ENCODE data around the gene SEZ6L2.

DNA sequence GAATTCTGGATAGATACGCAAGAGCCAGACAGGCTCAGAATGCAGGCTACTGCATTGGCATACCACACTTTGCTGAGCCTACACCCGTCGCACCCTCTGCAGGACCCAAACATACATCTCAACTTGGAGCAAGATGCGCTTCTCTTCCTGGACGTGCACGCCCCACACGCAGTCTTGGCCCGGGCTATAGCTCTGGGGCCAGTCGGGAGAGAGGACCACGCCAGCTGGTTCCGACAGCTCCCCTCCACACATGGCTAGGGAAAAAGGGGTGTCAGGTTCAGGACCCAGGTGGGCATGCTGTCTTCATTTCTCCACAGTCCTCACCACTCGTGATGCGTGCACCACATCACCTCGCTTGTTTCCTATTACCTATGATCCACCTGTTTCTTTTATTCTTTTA is 21.2 kb downstream of the SEZ6L2 start:
- TF ChIP-seq CTCF (conservative IDR thresholded peaks at IDR 0.05; ENCODE audit: low read depth in 2 of 2), result no peak
- no peak for TF ChIP-seq POLR2AphosphoS5 (IDR thresholded peaks at IDR 0.05; ENCODE audit: low read depth)
- TF ChIP-seq CREB1 (CRISPR knock-in tag; IDR thresholded peaks at IDR 0.05; ENCODE audit: low read depth), result no peak
- TF ChIP-seq STAT1 (IDR thresholded peaks at IDR 0.05; ENCODE audit: unreplicated experiment), result no peak
- TF ChIP-seq ETS1 (IDR thresholded peaks at IDR 0.05), result no peak
- TF ChIP-seq EZH2phosphoT487 (IDR thresholded peaks at IDR 0.05; ENCODE audit: unreplicated experiment), result no peak
- TF ChIP-seq NANOG (IDR thresholded peaks at IDR 0.05; ENCODE audit: borderline replicate concordance), result no peak
- TF ChIP-seq REST (IDR thresholded peaks at IDR 0.05; ENCODE audit: unreplicated experiment), result no peak
- TF ChIP-seq, protein P1, sequence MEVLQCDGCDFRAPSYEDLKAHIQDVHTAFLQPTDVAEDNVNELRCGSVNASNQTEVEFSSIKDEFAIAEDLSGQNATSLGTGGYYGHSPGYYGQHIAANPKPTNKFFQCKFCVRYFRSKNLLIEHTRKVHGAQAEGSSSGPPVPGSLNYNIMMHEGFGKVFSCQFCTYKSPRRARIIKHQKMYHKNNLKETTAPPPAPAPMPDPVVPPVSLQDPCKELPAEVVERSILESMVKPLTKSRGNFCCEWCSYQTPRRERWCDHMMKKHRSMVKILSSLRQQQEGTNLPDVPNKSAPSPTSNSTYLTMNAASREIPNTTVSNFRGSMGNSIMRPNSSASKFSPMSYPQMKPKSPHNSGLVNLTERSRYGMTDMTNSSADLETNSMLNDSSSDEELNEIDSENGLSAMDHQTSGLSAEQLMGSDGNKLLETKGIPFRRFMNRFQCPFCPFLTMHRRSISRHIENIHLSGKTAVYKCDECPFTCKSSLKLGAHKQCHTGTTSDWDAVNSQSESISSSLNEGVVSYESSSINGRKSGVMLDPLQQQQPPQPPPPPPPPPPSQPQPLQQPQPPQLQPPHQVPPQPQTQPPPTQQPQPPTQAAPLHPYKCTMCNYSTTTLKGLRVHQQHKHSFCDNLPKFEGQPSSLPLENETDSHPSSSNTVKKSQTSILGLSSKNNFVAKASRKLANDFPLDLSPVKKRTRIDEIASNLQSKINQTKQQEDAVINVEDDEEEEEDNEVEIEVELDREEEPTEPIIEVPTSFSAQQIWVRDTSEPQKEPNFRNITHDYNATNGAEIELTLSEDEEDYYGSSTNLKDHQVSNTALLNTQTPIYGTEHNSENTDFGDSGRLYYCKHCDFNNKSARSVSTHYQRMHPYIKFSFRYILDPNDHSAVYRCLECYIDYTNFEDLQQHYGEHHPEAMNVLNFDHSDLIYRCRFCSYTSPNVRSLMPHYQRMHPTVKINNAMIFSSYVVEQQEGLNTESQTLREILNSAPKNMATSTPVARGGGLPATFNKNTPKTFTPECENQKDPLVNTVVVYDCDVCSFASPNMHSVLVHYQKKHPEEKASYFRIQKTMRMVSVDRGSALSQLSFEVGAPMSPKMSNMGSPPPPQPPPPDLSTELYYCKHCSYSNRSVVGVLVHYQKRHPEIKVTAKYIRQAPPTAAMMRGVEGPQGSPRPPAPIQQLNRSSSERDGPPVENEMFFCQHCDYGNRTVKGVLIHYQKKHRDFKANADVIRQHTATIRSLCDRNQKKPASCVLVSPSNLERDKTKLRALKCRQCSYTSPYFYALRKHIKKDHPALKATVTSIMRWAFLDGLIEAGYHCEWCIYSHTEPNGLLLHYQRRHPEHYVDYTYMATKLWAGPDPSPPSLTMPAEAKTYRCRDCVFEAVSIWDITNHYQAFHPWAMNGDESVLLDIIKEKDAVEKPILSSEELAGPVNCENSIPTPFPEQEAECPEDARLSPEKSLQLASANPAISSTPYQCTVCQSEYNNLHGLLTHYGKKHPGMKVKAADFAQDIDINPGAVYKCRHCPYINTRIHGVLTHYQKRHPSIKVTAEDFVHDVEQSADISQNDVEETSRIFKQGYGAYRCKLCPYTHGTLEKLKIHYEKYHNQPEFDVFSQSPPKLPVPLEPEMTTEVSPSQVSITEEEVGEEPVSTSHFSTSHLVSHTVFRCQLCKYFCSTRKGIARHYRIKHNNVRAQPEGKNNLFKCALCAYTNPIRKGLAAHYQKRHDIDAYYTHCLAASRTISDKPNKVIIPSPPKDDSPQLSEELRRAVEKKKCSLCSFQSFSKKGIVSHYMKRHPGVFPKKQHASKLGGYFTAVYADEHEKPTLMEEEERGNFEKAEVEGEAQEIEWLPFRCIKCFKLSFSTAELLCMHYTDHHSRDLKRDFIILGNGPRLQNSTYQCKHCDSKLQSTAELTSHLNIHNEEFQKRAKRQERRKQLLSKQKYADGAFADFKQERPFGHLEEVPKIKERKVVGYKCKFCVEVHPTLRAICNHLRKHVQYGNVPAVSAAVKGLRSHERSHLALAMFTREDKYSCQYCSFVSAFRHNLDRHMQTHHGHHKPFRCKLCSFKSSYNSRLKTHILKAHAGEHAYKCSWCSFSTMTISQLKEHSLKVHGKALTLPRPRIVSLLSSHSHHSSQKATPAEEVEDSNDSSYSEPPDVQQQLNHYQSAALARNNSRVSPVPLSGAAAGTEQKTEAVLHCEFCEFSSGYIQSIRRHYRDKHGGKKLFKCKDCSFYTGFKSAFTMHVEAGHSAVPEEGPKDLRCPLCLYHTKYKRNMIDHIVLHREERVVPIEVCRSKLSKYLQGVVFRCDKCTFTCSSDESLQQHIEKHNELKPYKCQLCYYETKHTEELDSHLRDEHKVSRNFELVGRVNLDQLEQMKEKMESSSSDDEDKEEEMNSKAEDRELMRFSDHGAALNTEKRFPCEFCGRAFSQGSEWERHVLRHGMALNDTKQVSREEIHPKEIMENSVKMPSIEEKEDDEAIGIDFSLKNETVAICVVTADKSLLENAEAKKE (CRISPR knock-in tag; IDR thresholded peaks at IDR 0.05), result no peak
- no peak for TF ChIP-seq EZH2 (IDR thresholded peaks at IDR 0.05; ENCODE audit: low read depth, unreplicated experiment)
- TF ChIP-seq ZNF331 (CRISPR knock-in tag; IDR thresholded peaks at IDR 0.05; ENCODE audit: low read depth), result no peak

Data from GM23338 (cell line).